Ishikawa (cell line): ENCODE measurements around the gene GPT2.

Experiments used
- CEBPB ChIP-seq: IDR thresholded peaks from 2 replicates; pipeline ENCODE4 v1.6.1; 2012
- CREB1 ChIP-seq: IDR thresholded peaks from 2 replicates; pipeline ENCODE4 v1.6.1; 2012; ENCODE audit warnings: low read depth
- EP300 ChIP-seq: IDR thresholded peaks from 2 replicates; pipeline ENCODE4 v1.6.1; 2012; ENCODE audit warnings: borderline replicate concordance
- MAX ChIP-seq: IDR thresholded peaks from 2 replicates; pipeline ENCODE4 v1.6.1; 2012
- NFIC ChIP-seq: IDR thresholded peaks from 2 replicates; pipeline ENCODE4 v1.6.1; 2012
- REST ChIP-seq: IDR thresholded peaks from 2 replicates; pipeline ENCODE4 v1.6.1; 2012; ENCODE audit warnings: low read depth, mild to moderate bottlenecking
- TCF12 ChIP-seq: IDR thresholded peaks from 2 replicates; pipeline ENCODE4 v1.6.1; 2012; ENCODE audit warnings: low read depth

- peak; percentile 27; the same call in 1 of the 2 replicates for TF ChIP-seq CREB1
- no peak for TF ChIP-seq REST
- peak; percentile 92 for TF ChIP-seq MAX
- peak; percentile 32; the same call in 1 of the 2 replicates for TF ChIP-seq TCF12
- TF ChIP-seq CEBPB, result peak; percentile 77
- TF ChIP-seq NFIC, result peak; percentile 32
- peak; percentile 28; the same call in 1 of the 2 replicates for TF ChIP-seq EP300
Measured at GRCh38 chr16:46883690-46884512, at the start of gene GPT2.
